DND-41 (cell line): ENCODE measurements around the gene PNMA8A.
"Not testable (repeated sequence)": the region's sequence is repeated elsewhere in the genome, so short reads cannot be mapped to it uniquely, and the experiment has no call there.

Source experiments
- ATAC-seq: fragments of 200-7000 bp; cut with Tn5 transposase; 3 replicates; pipeline ENCODE4 v1.9.1; 2021; ENCODE audit warnings: low read depth; ENCODE audit not compliant: insufficient read depth
- DNase-seq: peaks from one replicate; pipeline ENCODE4 v3.0.0-alpha.2; 2020
- H2AFZ ChIP-seq: 2 replicates; pipeline ENCODE4 v1.6.0; 2012; ENCODE audit warnings: low read depth, low read length
- H3K27ac ChIP-seq: 2 replicates; pipeline ENCODE4 v1.5.1; 2012; ENCODE audit warnings: low read length, inconsistent platforms
- H3K27me3 ChIP-seq: fragments of 200-600 bp; sonication (generic); 2 replicates; pipeline ENCODE4 v1.6.0; 2012; ENCODE audit warnings: low read length, mild to moderate bottlenecking, inconsistent platforms; ENCODE audit not compliant: insufficient read depth, poor library complexity
- H3K36me3 ChIP-seq: 2 replicates; pipeline ENCODE4 v1.5.1; 2012; ENCODE audit warnings: low read length, inconsistent platforms; ENCODE audit not compliant: insufficient read depth
- H3K4me1 ChIP-seq: 2 replicates; pipeline ENCODE4 v1.5.1; 2012; ENCODE audit warnings: mild to moderate bottlenecking, low read length; ENCODE audit not compliant: insufficient read depth
- H3K4me2 ChIP-seq: 2 replicates; pipeline ENCODE4 v1.6.0; 2012; ENCODE audit warnings: mild to moderate bottlenecking, moderate library complexity, low read length, inconsistent platforms; ENCODE audit not compliant: insufficient read depth
- H3K4me3 ChIP-seq, 2 experiments: fragments of 200-600 bp in 1 of 2; shearing (Covaris generic) in 1 of 2; 2 replicates each; pipeline ENCODE4 v1.5.1; 2012 to 2016; ENCODE audit warnings: inconsistent platforms in 2 of 2, low read length in 2 of 2, mild to moderate bottlenecking in 2 of 2, low read depth in 1 of 2, moderate library complexity in 1 of 2
- H3K79me2 ChIP-seq: 2 replicates; pipeline ENCODE4 v1.6.0; 2012; ENCODE audit warnings: low read length, inconsistent platforms; ENCODE audit not compliant: insufficient read depth
- H3K9ac ChIP-seq: 2 replicates; pipeline ENCODE4 v1.6.0; 2012; ENCODE audit warnings: low read depth, mild to moderate bottlenecking, inconsistent platforms, low read length, moderate library complexity
- H3K9me3 ChIP-seq: 2 replicates; pipeline ENCODE4 v1.5.1; 2012; ENCODE audit warnings: low read length, moderate library complexity, mild to moderate bottlenecking, inconsistent platforms; ENCODE audit not compliant: insufficient read depth, severe bottlenecking
- H4K20me1 ChIP-seq: 2 replicates; pipeline ENCODE4 v1.6.0; 2012; ENCODE audit warnings: low read length; ENCODE audit not compliant: insufficient read depth
- CTCF ChIP-seq: IDR thresholded peaks from 2 replicates; pipeline ENCODE4 v1.5.1; 2012; ENCODE audit warnings: borderline replicate concordance, low read length, moderate library complexity, mild to moderate bottlenecking; ENCODE audit not compliant: poor library complexity, severe bottlenecking; ENCODE audit errors: extremely low read depth
- EZH2 ChIP-seq: IDR thresholded peaks from 3 replicates; pipeline ENCODE4 v1.6.1; 2012; ENCODE audit warnings: borderline replicate concordance, low read depth, mild to moderate bottlenecking, moderate library complexity, low read length, inconsistent platforms; ENCODE audit not compliant: severe bottlenecking

Gene PNMA8A

GRCh38 chr19:46502891-46503290 is 31.5 kb upstream of the PNMA8A start:
- H2AFZ ChIP-seq, result no peak overlapping the region
- no peaks in the 10 kb centered on the region for H3K4me1 ChIP-seq
- no peaks in the 10 kb centered on the region for H3K79me2 ChIP-seq
- no peaks in the 10 kb centered on the region for H3K27me3 ChIP-seq
- H3K9ac ChIP-seq, result no peak overlapping the region
- H3K36me3 ChIP-seq, result no peaks in the 10 kb centered on the region
- no peak overlapping the region for H3K27ac ChIP-seq
- H3K4me3 ChIP-seq, result no peak overlapping the region
- no peaks in the 10 kb centered on the region for H4K20me1 ChIP-seq
- no peak overlapping the region for H3K4me2 ChIP-seq
- no peak for DNase-seq
- H3K9me3 ChIP-seq, result no peaks in the 10 kb centered on the region
- no peak for TF ChIP-seq CTCF
- no peak for TF ChIP-seq EZH2
- ATAC-seq, result no peak

- no peaks in the 10 kb centered on the region for H3K4me1 ChIP-seq
- no peak for ATAC-seq
- H3K4me2 ChIP-seq, result no peak overlapping the region
- H3K79me2 ChIP-seq, result no peaks in the 10 kb centered on the region
- H2AFZ ChIP-seq, result no peak overlapping the region
- DNase-seq, result no peak
- no peak overlapping the region for H3K27ac ChIP-seq
- no peak overlapping the region for H3K9ac ChIP-seq
- no peak for TF ChIP-seq CTCF
- no peak for TF ChIP-seq EZH2
- no peaks in the 10 kb centered on the region for H3K36me3 ChIP-seq
- H3K4me3 ChIP-seq, result no peak overlapping the region
- H3K9me3 ChIP-seq, result no peaks in the 10 kb centered on the region
- no peaks in the 10 kb centered on the region for H3K27me3 ChIP-seq
- no peaks in the 10 kb centered on the region for H4K20me1 ChIP-seq
These were observed 28.3 kb upstream of the PNMA8A start for GRCh38 chr19:46499692-46500091.

GRCh38 chr19:46497773-46498172 is 26.4 kb upstream of the PNMA8A start:
- TF ChIP-seq CTCF (no peak), EZH2 (no peak)
- H3K27ac ChIP-seq, result no peak overlapping the region
- H3K4me1 ChIP-seq, result no peaks in the 10 kb centered on the region
- H3K9me3 ChIP-seq, result no peaks in the 10 kb centered on the region
- H3K9ac ChIP-seq, result no peak overlapping the region
- H3K27me3 ChIP-seq, result no peaks in the 10 kb centered on the region
- ATAC-seq (no peak), DNase-seq (no peak)
- H2AFZ ChIP-seq, result no peak overlapping the region
- no peaks in the 10 kb centered on the region; the same call in 1 of the 2 replicates for H4K20me1 ChIP-seq
- no peaks in the 10 kb centered on the region for H3K79me2 ChIP-seq
- no peak overlapping the region for H3K4me2 ChIP-seq
- H3K4me3 ChIP-seq, result no peak overlapping the region
- H3K36me3 ChIP-seq, result no peaks in the 10 kb centered on the region

GRCh38 chr19:46496886-46497285 is 25.5 kb upstream of the PNMA8A start:
- H3K27ac ChIP-seq, H3K4me3 ChIP-seq, H3K4me1 ChIP-seq, H2AFZ ChIP-seq, H3K9me3 ChIP-seq, ATAC-seq, H3K4me2 ChIP-seq, H3K9ac ChIP-seq, H3K36me3 ChIP-seq, H4K20me1 ChIP-seq, H3K27me3 ChIP-seq, DNase-seq, H3K79me2 ChIP-seq: not testable (repeated sequence)
